ENCODE results near the gene TPCN1. TPM values are rescaled to one million over a fixed set of nuclear protein-coding genes. Genes with fewer than 3 reads are reported as not detected.

Gene TPCN1
- total RNA-seq, 1 experiment from 2014 or later, result 18.8 TPM

DNA sequence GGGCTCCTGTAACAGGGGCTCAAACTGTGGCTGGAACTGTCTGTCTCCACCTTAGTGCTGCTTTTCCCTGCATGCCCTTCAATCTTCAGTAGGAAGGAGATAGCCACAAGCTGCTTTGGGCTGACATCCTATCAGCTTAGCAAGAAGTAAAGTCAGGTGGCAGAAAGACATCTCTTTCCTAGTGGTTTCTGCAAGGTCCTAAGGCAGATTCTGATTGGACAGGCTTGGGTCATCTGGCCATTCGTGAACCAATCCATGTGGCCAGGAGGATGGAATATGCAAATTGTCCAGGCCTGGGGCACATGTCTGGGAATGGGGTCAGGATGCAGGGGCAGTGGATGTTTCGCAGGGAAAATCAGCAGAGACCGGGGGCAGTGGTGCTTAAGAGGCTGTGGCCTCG lies 30.5 kb upstream of the TPCN1 start:
- CTCF ChIA-PET, result no interaction called here
- Histone ChIP-seq H3K27ac (ENCODE audit: low read depth, low read length, poor library complexity, severe bottlenecking) (no peak overlapping the region), H3K4me3 (ENCODE audit: low read depth, low read length, poor library complexity, severe bottlenecking) (no peak overlapping the region), H3K4me1 (ENCODE audit: insufficient read depth, low read length, poor library complexity, severe bottlenecking) (no peaks in the 10 kb centered on the region), H3K9me3 (ENCODE audit: low read depth, low read length, poor library complexity, severe bottlenecking) (no peaks in the 10 kb centered on the region), H3K27me3 (replicated peaks; ENCODE audit: insufficient read depth, low read depth, low read length, poor library complexity) (no peaks in the 10 kb centered on the region), H3K36me3 (ENCODE audit: insufficient read depth, low read length, poor library complexity, severe bottlenecking) (peaks cover 17% of the 10 kb centered on the region)
- TF ChIP-seq EZH2 (IDR thresholded peaks at IDR 0.05; ENCODE audit: borderline replicate concordance, low read depth, low read length, poor library complexity, severe bottlenecking), result no peak
- TF ChIP-seq, protein P1, sequence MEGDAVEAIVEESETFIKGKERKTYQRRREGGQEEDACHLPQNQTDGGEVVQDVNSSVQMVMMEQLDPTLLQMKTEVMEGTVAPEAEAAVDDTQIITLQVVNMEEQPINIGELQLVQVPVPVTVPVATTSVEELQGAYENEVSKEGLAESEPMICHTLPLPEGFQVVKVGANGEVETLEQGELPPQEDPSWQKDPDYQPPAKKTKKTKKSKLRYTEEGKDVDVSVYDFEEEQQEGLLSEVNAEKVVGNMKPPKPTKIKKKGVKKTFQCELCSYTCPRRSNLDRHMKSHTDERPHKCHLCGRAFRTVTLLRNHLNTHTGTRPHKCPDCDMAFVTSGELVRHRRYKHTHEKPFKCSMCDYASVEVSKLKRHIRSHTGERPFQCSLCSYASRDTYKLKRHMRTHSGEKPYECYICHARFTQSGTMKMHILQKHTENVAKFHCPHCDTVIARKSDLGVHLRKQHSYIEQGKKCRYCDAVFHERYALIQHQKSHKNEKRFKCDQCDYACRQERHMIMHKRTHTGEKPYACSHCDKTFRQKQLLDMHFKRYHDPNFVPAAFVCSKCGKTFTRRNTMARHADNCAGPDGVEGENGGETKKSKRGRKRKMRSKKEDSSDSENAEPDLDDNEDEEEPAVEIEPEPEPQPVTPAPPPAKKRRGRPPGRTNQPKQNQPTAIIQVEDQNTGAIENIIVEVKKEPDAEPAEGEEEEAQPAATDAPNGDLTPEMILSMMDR (conservative IDR thresholded peaks at IDR 0.05; ENCODE audit: low read depth, low read length), result no peak
- intact Hi-C loops (cut with micrococcal nuclease; ENCODE audit: unreplicated experiment), result loop anchor here (10.0 kb wide), 1 partner anchor 134 kb away; no protein-coding TSS in a partner anchor
- POLR2A ChIA-PET (ENCODE audit: low non-redundant PET), result interaction anchor here (0.6 kb wide), 1 partner anchor 172 kb away, joined by 5 read pairs; no protein-coding TSS in a partner anchor
- BruUV-seq (replicated peaks), result no TSS peak
- peak; percentile 44 for DNase-seq (ENCODE audit: low spot score)

DNA sequence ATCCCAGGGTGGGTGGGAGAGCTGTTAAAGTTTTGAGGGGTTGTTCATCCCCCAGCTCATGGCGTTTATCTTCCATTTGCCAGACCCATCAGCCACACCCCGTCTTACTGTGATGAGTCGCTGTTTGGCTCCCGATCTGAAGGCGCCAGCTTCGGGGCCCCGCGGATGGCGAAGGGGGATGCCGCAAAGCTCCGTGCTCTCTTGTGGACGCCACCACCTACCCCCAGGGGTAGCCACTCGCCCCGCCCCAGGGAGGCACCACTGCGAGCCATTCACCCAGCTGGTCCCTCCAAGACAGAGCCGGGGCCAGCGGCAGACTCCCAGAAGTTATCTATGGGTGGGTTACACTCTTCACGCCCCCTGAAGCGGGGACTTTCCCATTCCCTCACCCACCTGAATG lies 30.0 kb upstream of the TPCN1 start:
- no TSS peak for BruUV-seq (replicated peaks)
- H3K27me3 ChIP-seq (replicated peaks; ENCODE audit: insufficient read depth, low read depth, low read length, poor library complexity), result no peaks in the 10 kb centered on the region
- no peak for DNase-seq (ENCODE audit: low spot score)
- POLR2A ChIA-PET (ENCODE audit: low non-redundant PET), result no interaction called here
- H3K36me3 ChIP-seq (ENCODE audit: insufficient read depth, low read length, poor library complexity, severe bottlenecking), result peaks cover 17% of the 10 kb centered on the region
- CTCF ChIA-PET, result no interaction called here
- TF ChIP-seq, protein P1 (conservative IDR thresholded peaks at IDR 0.05; ENCODE audit: low read depth, low read length), result no peak
- TF ChIP-seq EZH2 (IDR thresholded peaks at IDR 0.05; ENCODE audit: borderline replicate concordance, low read depth, low read length, poor library complexity, severe bottlenecking), result no peak
- no peaks in the 10 kb centered on the region for H3K4me1 ChIP-seq (ENCODE audit: insufficient read depth, low read length, poor library complexity, severe bottlenecking)
- H3K4me3 ChIP-seq (ENCODE audit: low read depth, low read length, poor library complexity, severe bottlenecking), result no peak overlapping the region
- intact Hi-C loops (cut with micrococcal nuclease; ENCODE audit: unreplicated experiment), result loop anchor here (10.0 kb wide), 1 partner anchor 134 kb away; no protein-coding TSS in a partner anchor
- no peak overlapping the region for H3K27ac ChIP-seq (ENCODE audit: low read depth, low read length, poor library complexity, severe bottlenecking)
- no peaks in the 10 kb centered on the region for H3K9me3 ChIP-seq (ENCODE audit: low read depth, low read length, poor library complexity, severe bottlenecking)

DNA sequence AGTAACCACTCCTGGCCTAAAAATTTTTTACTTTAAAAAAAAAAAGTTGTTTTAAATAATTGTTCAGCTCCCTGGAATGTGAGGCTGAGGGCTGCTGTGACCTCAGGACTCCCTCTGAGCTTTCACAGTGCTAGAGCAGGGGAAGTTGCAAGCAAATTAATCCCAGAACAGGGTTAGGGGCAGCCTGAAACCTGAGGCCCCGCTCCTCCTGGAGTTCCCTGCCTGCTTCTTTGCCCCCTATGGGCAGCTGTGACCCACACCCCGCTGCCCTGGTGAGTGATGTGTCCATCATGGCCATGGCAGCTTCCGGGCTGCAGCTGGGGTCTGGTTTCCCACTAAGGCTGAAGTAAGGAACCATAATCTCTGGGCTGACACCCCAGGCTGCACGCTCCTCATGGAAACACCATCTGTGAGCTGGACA lies 26.3 kb upstream of the TPCN1 start:
- intact Hi-C loops (cut with micrococcal nuclease; ENCODE audit: unreplicated experiment), result loop anchor here (10.0 kb wide), 1 partner anchor 130 kb away; no protein-coding TSS in a partner anchor
- no TSS peak for BruUV-seq (replicated peaks)
- DNase-seq (ENCODE audit: low spot score), result no peak
- no peaks in the 10 kb centered on the region for H3K4me1 ChIP-seq (ENCODE audit: insufficient read depth, low read length, poor library complexity, severe bottlenecking)
- H3K9me3 ChIP-seq (ENCODE audit: low read depth, low read length, poor library complexity, severe bottlenecking), result no peaks in the 10 kb centered on the region
- H3K27me3 ChIP-seq (replicated peaks; ENCODE audit: insufficient read depth, low read depth, low read length, poor library complexity), result no peaks in the 10 kb centered on the region
- no peak overlapping the region for H3K4me3 ChIP-seq (ENCODE audit: low read depth, low read length, poor library complexity, severe bottlenecking)
- H3K27ac ChIP-seq (ENCODE audit: low read depth, low read length, poor library complexity, severe bottlenecking), result no peak overlapping the region
- TF ChIP-seq, protein P1 (conservative IDR thresholded peaks at IDR 0.05; ENCODE audit: low read depth, low read length), result no peak
- no peak for TF ChIP-seq EZH2 (IDR thresholded peaks at IDR 0.05; ENCODE audit: borderline replicate concordance, low read depth, low read length, poor library complexity, severe bottlenecking)
- CTCF ChIA-PET, result interaction anchor here (0.6 to 1.2 kb wide), 3 partner anchors 8 to 231 kb away, joined by 3 to 6 read pairs (median 5); no protein-coding TSS in a partner anchor
- POLR2A ChIA-PET (ENCODE audit: low non-redundant PET), result interaction anchor here (0.6 kb wide), 1 partner anchor 27 kb away, joined by 15 read pairs; no protein-coding TSS in a partner anchor
- peaks cover 13% of the 10 kb centered on the region for H3K36me3 ChIP-seq (ENCODE audit: insufficient read depth, low read length, poor library complexity, severe bottlenecking)
